ENCODE data around the gene AGBL2.
"Not testable (repeated sequence)": the region's sequence is repeated elsewhere in the genome, so short reads cannot be mapped to it uniquely, and the experiment has no call there.

The AGBL2 gene, protein sequence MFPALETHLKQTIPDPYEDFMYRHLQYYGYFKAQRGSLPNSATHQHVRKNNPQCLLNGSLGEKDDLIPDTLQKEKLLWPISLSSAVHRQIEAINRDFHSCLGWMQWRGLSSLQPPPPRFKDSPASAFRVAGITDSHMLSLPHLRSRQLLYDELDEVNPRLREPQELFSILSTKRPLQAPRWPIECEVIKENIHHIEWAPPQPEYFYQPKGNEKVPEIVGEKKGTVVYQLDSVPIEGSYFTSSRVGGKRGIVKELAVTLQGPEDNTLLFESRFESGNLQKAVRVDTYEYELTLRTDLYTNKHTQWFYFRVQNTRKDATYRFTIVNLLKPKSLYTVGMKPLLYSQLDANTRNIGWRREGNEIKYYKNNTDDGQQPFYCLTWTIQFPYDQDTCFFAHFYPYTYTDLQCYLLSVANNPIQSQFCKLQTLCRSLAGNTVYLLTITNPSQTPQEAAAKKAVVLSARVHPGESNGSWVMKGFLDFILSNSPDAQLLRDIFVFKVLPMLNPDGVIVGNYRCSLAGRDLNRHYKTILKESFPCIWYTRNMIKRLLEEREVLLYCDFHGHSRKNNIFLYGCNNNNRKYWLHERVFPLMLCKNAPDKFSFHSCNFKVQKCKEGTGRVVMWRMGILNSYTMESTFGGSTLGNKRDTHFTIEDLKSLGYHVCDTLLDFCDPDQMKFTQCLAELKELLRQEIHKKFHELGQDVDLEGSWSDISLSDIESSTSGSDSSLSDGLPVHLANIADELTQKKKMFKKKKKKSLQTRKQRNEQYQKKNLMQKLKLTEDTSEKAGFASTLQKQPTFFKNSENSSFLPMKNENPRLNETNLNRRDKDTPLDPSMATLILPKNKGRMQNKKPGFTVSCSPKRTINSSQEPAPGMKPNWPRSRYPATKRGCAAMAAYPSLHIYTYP

GRCh38 chr11:47715082-47715669 lies at the start of gene AGBL2:
Gene AGBL2, minus strand, starts transcription at chr11:47715369. Its CDS starts 719 bp downstream, at chr11:47714650.
- DNase-seq (ENCODE audit: low read depth): peak; percentile 63
- peak within 1 kb of the TSS; percentile 81 for H3K4me3 ChIP-seq (ENCODE audit: low read length)
- TF ChIP-seq, protein P1, sequence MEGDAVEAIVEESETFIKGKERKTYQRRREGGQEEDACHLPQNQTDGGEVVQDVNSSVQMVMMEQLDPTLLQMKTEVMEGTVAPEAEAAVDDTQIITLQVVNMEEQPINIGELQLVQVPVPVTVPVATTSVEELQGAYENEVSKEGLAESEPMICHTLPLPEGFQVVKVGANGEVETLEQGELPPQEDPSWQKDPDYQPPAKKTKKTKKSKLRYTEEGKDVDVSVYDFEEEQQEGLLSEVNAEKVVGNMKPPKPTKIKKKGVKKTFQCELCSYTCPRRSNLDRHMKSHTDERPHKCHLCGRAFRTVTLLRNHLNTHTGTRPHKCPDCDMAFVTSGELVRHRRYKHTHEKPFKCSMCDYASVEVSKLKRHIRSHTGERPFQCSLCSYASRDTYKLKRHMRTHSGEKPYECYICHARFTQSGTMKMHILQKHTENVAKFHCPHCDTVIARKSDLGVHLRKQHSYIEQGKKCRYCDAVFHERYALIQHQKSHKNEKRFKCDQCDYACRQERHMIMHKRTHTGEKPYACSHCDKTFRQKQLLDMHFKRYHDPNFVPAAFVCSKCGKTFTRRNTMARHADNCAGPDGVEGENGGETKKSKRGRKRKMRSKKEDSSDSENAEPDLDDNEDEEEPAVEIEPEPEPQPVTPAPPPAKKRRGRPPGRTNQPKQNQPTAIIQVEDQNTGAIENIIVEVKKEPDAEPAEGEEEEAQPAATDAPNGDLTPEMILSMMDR (IDR thresholded peaks at IDR 0.05; ENCODE audit: insufficient read depth, low read depth, low read length, missing control alignments): no peak

DNA sequence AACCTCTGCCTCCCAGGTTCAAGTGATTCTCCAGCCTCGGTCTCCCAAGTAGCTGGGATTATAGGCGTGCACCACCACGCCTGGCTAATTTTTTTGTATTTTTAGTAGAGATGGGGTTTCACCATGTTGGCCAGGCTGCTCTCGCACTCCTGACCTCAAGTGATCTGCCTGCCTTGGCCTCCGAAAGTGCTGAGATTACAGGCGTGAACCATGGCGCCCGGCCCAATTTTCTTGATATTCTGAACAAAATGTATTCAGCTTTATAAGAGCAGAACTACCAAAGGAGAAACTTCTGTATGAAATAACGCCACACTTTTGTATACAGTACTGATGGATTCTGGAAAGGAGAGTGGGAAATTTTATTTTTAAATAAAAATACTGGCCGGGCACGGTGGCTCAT lies 44.1 kb upstream of the AGBL2 start:
- not testable (repeated sequence) for DNase-seq (ENCODE audit: low read depth); H3K4me3 ChIP-seq (ENCODE audit: low read length)

DNA sequence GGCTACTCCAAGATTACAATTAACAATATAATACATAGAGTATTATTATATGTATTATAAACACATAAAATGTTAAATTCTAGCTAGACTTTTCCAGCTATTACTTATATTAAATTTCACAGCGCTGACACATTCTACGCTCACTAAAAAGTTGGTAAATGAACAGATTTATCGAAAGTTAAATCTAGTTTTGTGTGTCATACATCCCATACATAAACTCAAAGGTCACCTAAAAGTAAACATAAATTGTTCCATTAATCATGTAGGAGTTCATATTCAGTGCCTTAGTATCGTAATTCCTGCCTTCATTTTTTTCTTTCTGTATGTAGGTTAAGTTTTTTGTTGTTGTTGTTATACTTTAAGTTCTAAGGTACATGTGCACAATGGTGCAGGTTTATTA lies 41.0 kb upstream of the AGBL2 start:
- DNase-seq (ENCODE audit: low read depth): no peak
- TF ChIP-seq, protein P1 (IDR thresholded peaks at IDR 0.05; ENCODE audit: insufficient read depth, low read depth, low read length, missing control alignments): no peak
- no peak overlapping the region for H3K4me3 ChIP-seq (ENCODE audit: low read length)

GRCh38 chr11:47750725-47751124 lies 35.6 kb upstream of the AGBL2 start:
- no peak overlapping the region for H3K4me3 ChIP-seq (ENCODE audit: low read length)
- DNase-seq (ENCODE audit: low read depth): no peak
- TF ChIP-seq, protein P1 (IDR thresholded peaks at IDR 0.05; ENCODE audit: insufficient read depth, low read depth, low read length, missing control alignments): no peak

- not testable (repeated sequence) for H3K4me3 ChIP-seq (ENCODE audit: low read length); DNase-seq (ENCODE audit: low read depth)
These were observed 27.3 kb upstream of the AGBL2 start for GRCh38 chr11:47742494-47742893.

DNA sequence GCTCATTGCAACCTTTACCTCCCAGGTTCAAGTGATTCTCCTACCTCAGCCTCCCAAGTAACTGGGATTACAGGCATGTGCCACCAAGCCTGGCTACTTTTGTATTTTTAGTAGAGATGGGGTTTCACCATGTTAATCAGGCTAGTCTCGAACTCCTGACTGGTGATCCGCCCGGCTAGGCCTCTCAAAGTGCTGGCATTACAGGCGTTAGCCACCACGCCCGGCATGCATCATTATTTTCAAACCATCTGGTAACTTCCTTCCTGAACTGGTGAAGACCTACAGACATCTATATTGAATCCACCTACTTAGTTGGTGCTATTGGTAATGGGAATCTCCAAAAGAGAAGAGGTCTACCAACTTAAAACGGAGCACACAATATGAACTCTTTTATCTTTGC lies 22.6 kb upstream of the AGBL2 start:
- not testable (repeated sequence) for H3K4me3 ChIP-seq (ENCODE audit: low read length); DNase-seq (ENCODE audit: low read depth)

- no peak overlapping the region for H3K4me3 ChIP-seq (ENCODE audit: low read length)
- TF ChIP-seq, protein P1 (IDR thresholded peaks at IDR 0.05; ENCODE audit: insufficient read depth, low read depth, low read length, missing control alignments): no peak
- DNase-seq (ENCODE audit: low read depth): no peak
These were observed 17.1 kb upstream of the AGBL2 start for GRCh38 chr11:47732271-47732670.

DNA sequence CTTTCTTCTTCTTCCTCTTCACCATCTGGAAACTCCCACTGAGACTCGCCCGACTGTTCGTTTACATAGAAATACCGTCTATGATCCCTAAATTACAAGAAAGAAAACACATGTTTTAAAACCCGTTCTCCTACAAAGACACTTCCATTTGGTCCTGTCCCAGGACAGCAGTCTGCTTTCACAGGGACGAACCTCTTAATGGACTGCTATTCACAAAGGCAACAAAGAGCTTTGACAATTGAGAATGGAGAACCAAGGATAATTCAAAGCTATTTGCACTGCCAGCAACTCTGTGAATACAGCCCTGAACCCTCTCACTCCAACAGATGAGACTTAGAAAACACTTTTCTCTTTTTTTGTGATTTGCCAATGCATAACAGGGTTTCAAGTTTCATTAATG lies 16.3 kb upstream of the AGBL2 start:
- DNase-seq (ENCODE audit: low read depth): no peak
- TF ChIP-seq, protein P1 (IDR thresholded peaks at IDR 0.05; ENCODE audit: insufficient read depth, low read depth, low read length, missing control alignments): no peak
- no peak overlapping the region for H3K4me3 ChIP-seq (ENCODE audit: low read length)
